Measurements from ENCODE around the gene DDB1. TPM values are rescaled to one million over a fixed set of nuclear protein-coding genes. Genes with fewer than 3 reads are reported as not detected.

DDB1 gene
- total and polyA plus RNA-seq, 2 of the 4 experiments (the other 2 are of a cell fraction), result 221 to 412 TPM

DNA sequence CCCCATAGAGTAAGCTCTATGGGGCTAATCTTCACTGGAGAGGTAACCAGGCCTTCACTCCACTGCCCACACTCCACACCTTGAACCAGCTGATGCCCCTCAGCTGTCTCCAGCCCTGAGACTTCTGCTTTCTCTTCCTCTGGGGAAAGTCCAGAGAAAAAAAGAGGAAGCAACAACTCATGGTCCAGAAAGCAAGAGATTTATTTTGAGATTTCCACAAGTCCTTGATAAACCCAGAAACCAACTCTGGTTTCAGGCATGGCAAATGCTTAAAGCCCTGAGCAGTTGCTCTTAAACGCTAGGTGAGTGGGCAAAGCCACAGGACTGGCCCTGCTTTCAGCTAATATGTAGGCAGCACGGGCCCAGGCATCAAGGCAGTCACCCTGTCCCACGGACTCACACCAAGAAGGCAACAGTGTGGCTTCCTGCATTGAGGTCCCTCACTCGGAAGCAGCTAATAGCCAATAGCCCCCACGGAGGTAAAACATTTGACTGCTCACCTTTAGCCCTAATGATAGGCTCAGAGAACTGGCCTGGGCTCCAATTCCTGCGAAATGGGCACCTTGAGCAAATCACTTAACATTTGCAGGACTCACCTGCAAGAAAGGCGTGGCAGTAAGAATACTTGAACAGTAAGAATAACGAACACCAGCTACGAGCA, 24.5 kb upstream of the DDB1 start:
- H2AK9ac ChIP-seq (replicated peaks; ENCODE audit: low read depth, low read length, poor library complexity), result peak overlapping the region; percentile 34
- peaks cover 2% of the 10 kb centered on the region; the same call in 1 of the 2 replicates for H3K4me1 ChIP-seq (ENCODE audit: control insufficient read depth, insufficient read depth, low read length)
- no peak overlapping the region for H3K56ac ChIP-seq (ENCODE audit: extremely low read depth, insufficient read depth, low read length)
- H3K27ac ChIP-seq (ENCODE audit: insufficient read depth, low read length), result no peak overlapping the region
- H3K9ac ChIP-seq (ENCODE audit: low read depth, low read length), result no peak overlapping the region
- peaks cover 21% of the 10 kb centered on the region for H3K36me3 ChIP-seq (ENCODE audit: control insufficient read depth, insufficient read depth, low read length)
- ChIA-PET POLR2A (ENCODE audit: unreplicated experiment) (no interaction called here), CTCF (interaction anchor here (1.0 to 1.4 kb wide), 2 partner anchors 21 to 28 kb away, joined by 3 to 4 read pairs; no protein-coding TSS in a partner anchor)
- no peak overlapping the region for H3K4me2 ChIP-seq (ENCODE audit: low read depth, low read length)
- H2BK15ac ChIP-seq (ENCODE audit: low read depth, low read length), result no peak overlapping the region
- no peaks in the 10 kb centered on the region for H3K9me3 ChIP-seq (ENCODE audit: control insufficient read depth, insufficient read depth, low read length)
- TF ChIP-seq FOS (IDR thresholded peaks at IDR 0.05; ENCODE audit: low read depth, low read length) (no peak), NFE2L2 (IDR thresholded peaks at IDR 0.05; ENCODE audit: low read depth, low read length) (no peak), RAD21 (IDR thresholded peaks at IDR 0.05; ENCODE audit: low read length) (no peak), CTCF (conservative IDR thresholded peaks at IDR 0.05; ENCODE audit: low read depth, low read length) (no peak), ELK1 (IDR thresholded peaks at IDR 0.05; ENCODE audit: borderline replicate concordance, low read depth, low read length) (no peak), SMC3 (IDR thresholded peaks at IDR 0.05; ENCODE audit: low read depth, low read length) (no peak), MAFK (IDR thresholded peaks at IDR 0.05; ENCODE audit: low read depth, low read length) (no peak), BHLHE40 (IDR thresholded peaks at IDR 0.05; ENCODE audit: low read depth, low read length) (no peak), USF2 (IDR thresholded peaks at IDR 0.05; ENCODE audit: low read depth, low read length) (no peak), CHD1 (IDR thresholded peaks at IDR 0.05; ENCODE audit: low read depth, low read length) (no peak), RFX5 (IDR thresholded peaks at IDR 0.05; ENCODE audit: low read depth, low read length) (no peak), MAZ (IDR thresholded peaks at IDR 0.05; ENCODE audit: borderline replicate concordance, low read depth, low read length) (no peak), RCOR1 (IDR thresholded peaks at IDR 0.05; ENCODE audit: insufficient replicate concordance, low read length) (no peak)
- peaks cover 9% of the 10 kb centered on the region for H3K9me1 ChIP-seq (ENCODE audit: insufficient read depth, low read length)
- no peak overlapping the region for H3K18ac ChIP-seq (ENCODE audit: low read depth, low read length)
- no peak overlapping the region for H4K8ac ChIP-seq (ENCODE audit: low read depth in 2 of 2, low read length in 2 of 2)
- H2BK120ac ChIP-seq (ENCODE audit: low read depth, low read length), result no peak overlapping the region
- H2AFZ ChIP-seq (replicated peaks; ENCODE audit: low read length, poor library complexity), result peak overlapping the region; percentile 26
- H3K23ac ChIP-seq (ENCODE audit: low read depth, low read length), result no peak overlapping the region
- no TSS peak for BruUV-seq (replicated peaks)
- no peaks in the 10 kb centered on the region for H4K20me1 ChIP-seq (ENCODE audit: insufficient read depth, low read length)
- in situ Hi-C loops (cut with MboI; ENCODE audit: low sequenced_read_pairs) (no loop called here), intact Hi-C loops (cut with micrococcal nuclease) (no loop called here), dilution Hi-C loops (cut with HindIII; ENCODE audit: low sequenced_read_pairs, unreplicated experiment) (no loop called here)
- no peak overlapping the region for H3K4ac ChIP-seq (ENCODE audit: low read depth, low read length)
- H3K27me3 ChIP-seq (ENCODE audit: control insufficient read depth, insufficient read depth, low read length), result no peaks in the 10 kb centered on the region
- peaks cover 22 to 36% of the 10 kb centered on the region in 2 experiments for H3K79me1 ChIP-seq (ENCODE audit: low read depth in 1 of 2, low read length in 2 of 2)
- H4K91ac ChIP-seq (ENCODE audit: insufficient read depth, low read depth, low read length), result no peak overlapping the region
- no peak overlapping the region for H4K5ac ChIP-seq (ENCODE audit: low read depth, low read length)
- no peak overlapping the region for H2BK20ac ChIP-seq (ENCODE audit: low read depth, low read length)
- no peak overlapping the region for H2AK5ac ChIP-seq (ENCODE audit: low read depth, low read length)
- H3K14ac ChIP-seq (replicated peaks; ENCODE audit: low read depth, low read length), result no peak overlapping the region
- no peak for DNase-seq
- no peak overlapping the region for H3K4me3 ChIP-seq (ENCODE audit: insufficient read depth, low read depth, low read length)
- 97% methylated on average over 6 of the region's 9 CpGs; no CpG with 5 or more reads in 1 of the 2 experiments for WGBS, 2 experiments (ENCODE audit: extremely low coverage in 2 of 2, insufficient read length in 1 of 2)
- H2BK5ac ChIP-seq (ENCODE audit: low read depth, low read length, poor library complexity, severe bottlenecking), result no peak overlapping the region
- ATAC-seq (ENCODE audit: low read depth), result no peak
